Neutrophil (primary cell): ENCODE results near the gene RNF217.
A peak's percentile ranks its signal among the peaks of the same experiment; 100 is the strongest.

Experiments used
- H3K27ac ChIP-seq: fragments of 200-600 bp; sonication (generic); 2 replicates; pipeline ENCODE4 v1.5.1; 2016; ENCODE audit warnings: mild to moderate bottlenecking, moderate library complexity
- H3K27me3 ChIP-seq: fragments of 200-600 bp; sonication (generic); 2 replicates; pipeline ENCODE4 v1.6.0; 2016; ENCODE audit warnings: mild to moderate bottlenecking
- H3K36me3 ChIP-seq: fragments of 200-600 bp; sonication (generic); 2 replicates; pipeline ENCODE4 v1.5.1; 2017
- H3K4me1 ChIP-seq, 2 experiments: fragments of 200-600 bp in 1 of 2; sonication (generic) in 1 of 2; 1 replicate in 1 of 2; 2 replicates in 1 of 2; pipeline versions ENCODE4 v1.5.1 to v1.6.1; 2013 to 2016; ENCODE audit warnings: low read depth in 1 of 2, low read length in 1 of 2, mild to moderate bottlenecking in 1 of 2, moderate library complexity in 1 of 2; ENCODE audit not compliant: control insufficient read depth in 1 of 2, insufficient read depth in 1 of 2
- H3K4me3 ChIP-seq, 2 experiments: fragments of 200-600 bp in 1 of 2; sonication (generic) in 1 of 2; 1 replicate in 1 of 2; 2 replicates in 1 of 2; pipeline ENCODE4 v1.5.1; 2013 to 2016; ENCODE audit warnings: low read depth in 1 of 2, low read length in 1 of 2, mild to moderate bottlenecking in 1 of 2, moderate library complexity in 1 of 2
- H3K9me3 ChIP-seq: fragments of 200-600 bp; sonication (generic); 2 replicates; pipeline ENCODE4 v1.5.1; 2016
- TF ChIP-seq, protein P1 (sequence below): fragments of 200-600 bp; sonication (generic); IDR thresholded peaks from 2 replicates; pipeline ENCODE4 v1.5.1; 2016; ENCODE audit warnings: antibody characterized with exemption

Gene RNF217

DNA sequence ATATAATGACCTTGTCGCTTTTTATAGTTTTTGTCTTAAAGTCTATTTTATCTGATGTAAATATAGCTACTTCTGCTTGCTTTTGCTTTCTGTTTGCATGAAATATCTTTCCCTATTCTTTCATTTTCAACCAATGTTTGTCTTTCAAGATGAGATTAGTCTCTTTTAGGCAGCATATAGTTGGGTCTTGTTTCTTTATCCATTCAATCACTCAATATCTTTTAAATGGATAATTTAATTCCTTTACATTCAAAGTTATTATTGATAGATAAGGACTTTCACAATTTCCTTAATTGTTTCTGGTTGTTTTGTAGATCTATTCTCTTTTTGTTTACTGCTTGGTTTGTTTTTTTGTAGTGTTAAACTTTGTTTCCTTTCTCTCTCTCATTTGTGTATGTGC is 147.8 kb downstream of the RNF217 start:
- H3K4me3 ChIP-seq: no peak overlapping the region
- H3K27ac ChIP-seq: no peak overlapping the region
- H3K36me3 ChIP-seq: no peaks in the 10 kb centered on the region

DNA sequence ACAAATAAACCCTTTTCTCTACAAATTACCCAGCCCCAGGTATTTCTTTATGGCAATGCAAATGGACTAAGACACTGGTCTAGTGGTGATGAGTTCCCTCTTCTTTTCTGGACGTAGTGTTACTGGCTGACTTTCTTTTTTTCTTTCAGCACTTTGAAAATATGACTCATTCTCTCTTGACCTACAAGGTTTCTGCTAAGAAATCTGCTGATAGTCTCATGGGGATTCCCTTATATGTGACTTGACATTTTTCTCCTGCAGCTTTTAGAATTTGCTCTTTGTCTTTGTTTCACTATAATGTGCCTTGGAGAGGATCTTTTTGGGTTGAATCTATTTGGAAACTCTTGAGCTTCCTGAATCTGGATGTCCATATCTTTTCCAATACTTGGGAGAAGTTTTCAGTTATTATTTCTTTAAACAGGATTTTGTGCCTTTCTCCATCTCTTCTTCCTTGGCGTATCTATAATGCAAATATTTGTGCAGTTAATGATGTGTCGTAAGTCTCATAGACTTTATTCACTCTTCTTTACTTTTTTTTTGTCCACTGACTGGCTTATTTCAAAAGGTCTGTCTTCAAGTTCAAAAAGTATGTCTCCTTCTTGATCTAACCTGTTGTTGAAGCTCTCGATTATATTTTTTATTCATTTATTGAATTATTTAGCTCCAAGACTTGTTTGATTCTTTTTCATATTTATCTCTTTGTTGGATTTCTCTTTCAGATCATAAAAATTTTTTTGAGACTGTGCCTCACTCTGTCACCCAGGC is 149.2 kb downstream of the RNF217 start:
- Histone ChIP-seq H3K27ac (no peak overlapping the region), H3K4me1 (peaks cover 0 to 5% of the 10 kb centered on the region in 2 experiments)
- TF ChIP-seq, protein P1, sequence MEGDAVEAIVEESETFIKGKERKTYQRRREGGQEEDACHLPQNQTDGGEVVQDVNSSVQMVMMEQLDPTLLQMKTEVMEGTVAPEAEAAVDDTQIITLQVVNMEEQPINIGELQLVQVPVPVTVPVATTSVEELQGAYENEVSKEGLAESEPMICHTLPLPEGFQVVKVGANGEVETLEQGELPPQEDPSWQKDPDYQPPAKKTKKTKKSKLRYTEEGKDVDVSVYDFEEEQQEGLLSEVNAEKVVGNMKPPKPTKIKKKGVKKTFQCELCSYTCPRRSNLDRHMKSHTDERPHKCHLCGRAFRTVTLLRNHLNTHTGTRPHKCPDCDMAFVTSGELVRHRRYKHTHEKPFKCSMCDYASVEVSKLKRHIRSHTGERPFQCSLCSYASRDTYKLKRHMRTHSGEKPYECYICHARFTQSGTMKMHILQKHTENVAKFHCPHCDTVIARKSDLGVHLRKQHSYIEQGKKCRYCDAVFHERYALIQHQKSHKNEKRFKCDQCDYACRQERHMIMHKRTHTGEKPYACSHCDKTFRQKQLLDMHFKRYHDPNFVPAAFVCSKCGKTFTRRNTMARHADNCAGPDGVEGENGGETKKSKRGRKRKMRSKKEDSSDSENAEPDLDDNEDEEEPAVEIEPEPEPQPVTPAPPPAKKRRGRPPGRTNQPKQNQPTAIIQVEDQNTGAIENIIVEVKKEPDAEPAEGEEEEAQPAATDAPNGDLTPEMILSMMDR: no peak

More for the DNA sequence above, 147.8 kb downstream of the RNF217 start:
- Histone ChIP-seq H3K9me3 (peaks cover 11% of the 10 kb centered on the region), H3K27me3 (no peaks in the 10 kb centered on the region), H3K4me1 (peaks cover 0 to 5% of the 10 kb centered on the region in 2 experiments)
- TF ChIP-seq, protein P1: no peak

DNA sequence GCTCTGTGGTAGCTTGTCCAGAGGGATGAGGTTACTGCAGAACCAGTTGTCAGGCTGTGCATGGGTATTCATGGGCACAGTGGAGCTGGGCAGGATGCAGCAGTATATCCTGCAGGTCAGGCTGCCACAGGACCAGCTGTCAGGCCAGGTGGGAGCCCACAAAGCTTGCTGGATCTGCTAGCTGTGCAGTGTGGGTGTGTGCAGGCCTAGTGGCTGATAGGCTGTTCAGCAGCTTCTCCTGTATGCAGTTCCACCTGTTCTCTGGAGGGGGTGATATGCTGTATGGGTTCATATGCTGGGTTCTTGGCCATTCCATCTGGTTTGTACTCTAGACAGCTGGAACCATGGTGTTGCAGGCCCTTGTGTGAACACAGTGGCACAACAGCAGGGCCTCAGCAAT is 150.7 kb downstream of the RNF217 start:
- Histone ChIP-seq H3K36me3 (no peaks in the 10 kb centered on the region), H3K4me3 (no peak overlapping the region), H3K27ac (no peak overlapping the region), H3K27me3 (no peaks in the 10 kb centered on the region), H3K9me3 (peaks cover 11% of the 10 kb centered on the region), H3K4me1 (peaks cover 0 to 5% of the 10 kb centered on the region in 2 experiments)
- TF ChIP-seq, protein P1: no peak

More for the DNA sequence above, 149.2 kb downstream of the RNF217 start:
- Histone ChIP-seq H3K4me3 (no peak overlapping the region), H3K27me3 (no peaks in the 10 kb centered on the region), H3K9me3 (peaks cover 11% of the 10 kb centered on the region), H3K36me3 (no peaks in the 10 kb centered on the region)

DNA sequence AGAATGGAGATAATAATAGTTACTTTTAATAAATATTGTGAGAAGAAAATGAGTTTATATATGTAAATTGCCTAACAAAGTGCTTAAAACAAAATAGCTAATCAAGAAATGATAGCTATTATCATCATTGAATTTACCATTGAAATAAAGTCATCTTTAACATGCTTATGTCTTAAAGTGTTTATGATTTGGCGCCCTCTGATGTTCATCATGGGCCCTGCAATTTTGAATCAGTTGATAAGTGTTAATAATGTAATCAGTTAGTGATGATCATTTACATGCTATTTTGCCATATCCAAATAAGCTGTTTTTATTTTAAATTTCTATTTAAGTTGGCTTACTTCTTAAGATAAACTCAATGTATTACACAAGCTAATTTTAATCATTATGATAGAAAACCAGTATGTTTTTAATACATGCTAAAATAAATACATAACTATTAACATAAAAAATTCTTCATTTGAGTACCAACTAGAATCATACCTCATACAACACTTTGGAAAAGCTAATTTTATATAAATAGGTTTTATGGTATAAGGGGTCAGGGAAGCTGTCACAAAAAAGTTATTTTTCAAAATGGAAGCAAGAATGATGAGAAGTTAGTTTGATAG is 152.1 kb downstream of the RNF217 start:
- Histone ChIP-seq H3K27me3 (no peaks in the 10 kb centered on the region), H3K36me3 (no peaks in the 10 kb centered on the region), H3K27ac (no peak overlapping the region), H3K4me1 (peaks cover 0 to 5% of the 10 kb centered on the region in 2 experiments), H3K4me3 (no peak overlapping the region), H3K9me3 (peaks cover 11% of the 10 kb centered on the region)
- TF ChIP-seq, protein P1: peak; percentile 53

DNA sequence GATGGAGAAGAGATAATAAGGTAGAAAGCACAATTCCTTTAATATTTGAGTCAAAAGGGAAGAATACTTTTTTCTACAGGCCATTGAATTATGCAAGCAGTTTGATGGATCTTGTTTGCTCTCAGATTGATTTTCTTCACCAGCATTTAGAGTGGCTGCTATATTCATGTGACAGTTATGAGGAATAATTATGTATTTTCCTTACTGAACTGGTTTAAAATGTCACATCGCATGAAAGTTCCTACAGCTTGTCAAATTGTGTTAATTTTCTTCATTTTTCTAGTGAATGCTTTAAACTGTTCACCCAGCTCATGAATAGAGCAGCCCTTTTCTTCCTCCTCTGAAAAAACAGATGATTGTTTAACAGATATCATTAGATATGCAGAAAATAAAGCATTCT is 153.9 kb downstream of the RNF217 start:
- peaks cover 0 to 5% of the 10 kb centered on the region in 2 experiments for H3K4me1 ChIP-seq
- peaks cover 6% of the 10 kb centered on the region for H3K9me3 ChIP-seq
- no peaks in the 10 kb centered on the region for H3K27me3 ChIP-seq
- no peaks in the 10 kb centered on the region for H3K36me3 ChIP-seq
- H3K4me3 ChIP-seq: no peak overlapping the region
- no peak overlapping the region for H3K27ac ChIP-seq
- TF ChIP-seq, protein P1: no peak
